ENCODE results near the gene DOC2A.

Gene DOC2A

GRCh38 chr16:30002614-30003346 lies 8.0 kb downstream of the DOC2A start:
- no peak for TF ChIP-seq CTCF (conservative IDR thresholded peaks at IDR 0.05)
- H3K27ac ChIP-seq, result no peak overlapping the region

GRCh38 chr16:30000735-30001631 lies 9.8 kb downstream of the DOC2A start:
- no peak overlapping the region for H3K27ac ChIP-seq
- TF ChIP-seq CTCF (conservative IDR thresholded peaks at IDR 0.05), result no peak

- TF ChIP-seq CTCF (conservative IDR thresholded peaks at IDR 0.05), result no peak
- no peak overlapping the region for H3K27ac ChIP-seq
Observed at GRCh38 chr16:29999605-30000004, 11.2 kb downstream of the DOC2A start.

GRCh38 chr16:29996766-29997250 lies 14.0 kb downstream of the DOC2A start:
- peak overlapping the region; percentile 90; the same call in 1 of the 2 replicates for H3K27ac ChIP-seq
- no peak for TF ChIP-seq CTCF (conservative IDR thresholded peaks at IDR 0.05)

- peak within 1 kb of the TSS; percentile 90 for H3K27ac ChIP-seq
- no peak for TF ChIP-seq CTCF (conservative IDR thresholded peaks at IDR 0.05)
Observed at GRCh38 chr16:29995911-29996765, 14.7 kb downstream of the DOC2A start, which contains the start of gene INO80E. INO80E (plus strand) TSS chr16:29996241; CDS start chr16:29996311, 70 bp downstream.

- no peak for TF ChIP-seq CTCF (conservative IDR thresholded peaks at IDR 0.05)
- peak within 1 kb of the TSS; percentile 90 for H3K27ac ChIP-seq
Observed at GRCh38 chr16:29995324-29995910, 15.4 kb downstream of the DOC2A start, which contains the start of gene HIRIP3. HIRIP3 (minus strand) TSS chr16:29995617; CDS start chr16:29995605, 12 bp downstream.
